Naive B cell (primary cell): ENCODE results near the gene PDZRN3. TPM values are rescaled to one million over a fixed set of nuclear protein-coding genes. Genes with fewer than 3 reads are reported as not detected.

Experiments used
- ATAC-seq, 2 donors: fragments of 150-1000 bp; cut with Tn5 transposase; 2 replicates each; pipeline ENCODE4 v1.10.0; 2021; ENCODE audit warnings: low read depth in 2 of 2, mild to moderate bottlenecking in 2 of 2, moderate library complexity in 2 of 2
- DNase-seq: peaks from one replicate; pipeline ENCODE4 v3.0.0; 2022
- H3K27ac Mint-ChIP-seq, 6 donors: one replicate each; pipeline ENCODE4 v1.8.0; 2020 to 2022; ENCODE audit warnings: mild to moderate bottlenecking in 6 of 6, mixed read lengths in 6 of 6, moderate library complexity in 5 of 6, inconsistent platforms in 2 of 6
- H3K27me3 Mint-ChIP-seq, 3 donors: one replicate each; pipeline ENCODE4 v1.8.0; 2021 to 2022; ENCODE audit warnings: mixed read lengths in 3 of 3, mild to moderate bottlenecking in 1 of 3
- H3K36me3 Mint-ChIP-seq, 2 donors: one replicate each; pipeline ENCODE4 v1.8.0; 2020 to 2022; ENCODE audit warnings: mixed read lengths in 2 of 2, inconsistent platforms in 1 of 2, mild to moderate bottlenecking in 1 of 2
- H3K4me1 Mint-ChIP-seq, 3 donors: one replicate each; pipeline ENCODE4 v1.8.0; 2020 to 2022; ENCODE audit warnings: mixed read lengths in 3 of 3, inconsistent platforms in 1 of 3, mild to moderate bottlenecking in 1 of 3, moderate library complexity in 1 of 3
- H3K4me3 Mint-ChIP-seq, 8 donors: one replicate each; pipeline ENCODE4 v1.8.0; 2020 to 2022; ENCODE audit warnings: mild to moderate bottlenecking in 8 of 8, mixed read lengths in 8 of 8, moderate library complexity in 8 of 8, inconsistent platforms in 2 of 8
- H3K9me3 Mint-ChIP-seq, 7 donors: one replicate each; pipeline ENCODE4 v1.8.0; 2020 to 2022; ENCODE audit warnings: mixed read lengths in 7 of 7, mild to moderate bottlenecking in 5 of 7, inconsistent platforms in 2 of 7, moderate library complexity in 1 of 7
- polyA plus RNA-seq, 6 donors: library from polyadenylated mRNA; unstranded; fragments of 300-500 nt; fragmentation: Illumina TruSeq; gene quantifications; one replicate each; pipeline ENCODE4 v1.2.3, GENCODE V29; 2021; ENCODE audit warnings: low read depth in 6 of 6

PDZRN3 gene
- polyA plus RNA-seq, 6 donors from 2014 or later: not detected

- no peak overlapping the region for H3K4me3 Mint-ChIP-seq
- ATAC-seq (no peak), DNase-seq (no peak)
- no peaks in the 10 kb centered on the region for H3K36me3 Mint-ChIP-seq
- no peaks in the 10 kb centered on the region for H3K4me1 Mint-ChIP-seq
- H3K27ac Mint-ChIP-seq: no peak overlapping the region
- peaks cover 0 to 14% (median 3%) of the 10 kb centered on the region in 7 donors for H3K9me3 Mint-ChIP-seq
- H3K27me3 Mint-ChIP-seq: peaks cover 0 to 6% (median 0%) of the 10 kb centered on the region in 3 donors
These were observed 29.1 kb upstream of the PDZRN3 start for GRCh38 chr3:73653877-73654276.

- ATAC-seq (no peak), DNase-seq (no peak)
- Mint-ChIP-seq H3K27ac (no peak overlapping the region), H3K27me3 (peaks cover 0 to 5% (median 0%) of the 10 kb centered on the region in 3 donors), H3K4me1 (no peaks in the 10 kb centered on the region), H3K4me3 (no peak overlapping the region), H3K36me3 (no peaks in the 10 kb centered on the region), H3K9me3 (peaks cover 0 to 14% (median 3%) of the 10 kb centered on the region in 7 donors)
These were observed 28.6 kb upstream of the PDZRN3 start for GRCh38 chr3:73653351-73653750.

- Mint-ChIP-seq H3K27ac (no peak overlapping the region), H3K9me3 (peaks cover 0 to 10% (median 2%) of the 10 kb centered on the region in 7 donors)
- no peak for ATAC-seq
These were observed 28.2 kb upstream of the PDZRN3 start for GRCh38 chr3:73652896-73653295.

GRCh38 chr3:73637042-73637441 is 12.3 kb upstream of the PDZRN3 start:
- Mint-ChIP-seq H3K4me3 (no peak overlapping the region), H3K36me3 (no peaks in the 10 kb centered on the region), H3K27me3 (peaks cover 0 to 3% (median 0%) of the 10 kb centered on the region in 3 donors), H3K9me3 (peaks cover 0 to 8% (median 0%) of the 10 kb centered on the region in 7 donors), H3K27ac (no peak overlapping the region), H3K4me1 (no peaks in the 10 kb centered on the region)
- ATAC-seq (no peak), DNase-seq (no peak)

More at GRCh38 chr3:73652896-73653295, 28.2 kb upstream of the PDZRN3 start:
- Mint-ChIP-seq H3K4me3 (no peak overlapping the region), H3K27me3 (no peaks in the 10 kb centered on the region), H3K36me3 (no peaks in the 10 kb centered on the region), H3K4me1 (no peaks in the 10 kb centered on the region)
- no peak for DNase-seq

- H3K27me3 Mint-ChIP-seq: peaks cover 0 to 3% (median 0%) of the 10 kb centered on the region in 3 donors
- H3K9me3 Mint-ChIP-seq: peaks cover 0 to 8% (median 0%) of the 10 kb centered on the region in 7 donors
- ATAC-seq (no peak), DNase-seq (no peak)
- H3K4me3 Mint-ChIP-seq: no peak overlapping the region
- no peaks in the 10 kb centered on the region for H3K4me1 Mint-ChIP-seq
- H3K36me3 Mint-ChIP-seq: no peaks in the 10 kb centered on the region
- H3K27ac Mint-ChIP-seq: no peak overlapping the region
These were observed 10.5 kb upstream of the PDZRN3 start for GRCh38 chr3:73635254-73635653.

- H3K4me3 Mint-ChIP-seq: no peak overlapping the region
- H3K27ac Mint-ChIP-seq: no peak overlapping the region
- ATAC-seq: no peak
- DNase-seq: no peak
- no peaks in the 10 kb centered on the region for H3K36me3 Mint-ChIP-seq
- H3K4me1 Mint-ChIP-seq: no peaks in the 10 kb centered on the region
- peaks cover 0 to 12% (median 0%) of the 10 kb centered on the region in 7 donors for H3K9me3 Mint-ChIP-seq
- no peaks in the 10 kb centered on the region for H3K27me3 Mint-ChIP-seq
These were observed 9.2 kb upstream of the PDZRN3 start for GRCh38 chr3:73633916-73634344.

- H3K27ac Mint-ChIP-seq: no peak overlapping the region
- H3K4me3 Mint-ChIP-seq: no peak overlapping the region
- H3K4me1 Mint-ChIP-seq: no peaks in the 10 kb centered on the region
These were observed 8.7 kb upstream of the PDZRN3 start for GRCh38 chr3:73633453-73633852.

GRCh38 chr3:73626106-73626505 is 1.4 kb upstream of the PDZRN3 start:
- DNase-seq (no peak), ATAC-seq (no peak)
- Mint-ChIP-seq H3K4me1 (no peaks in the 10 kb centered on the region), H3K36me3 (no peaks in the 10 kb centered on the region), H3K27ac (no peak overlapping the region), H3K9me3 (peaks cover 0 to 5% (median 0%) of the 10 kb centered on the region in 7 donors), H3K27me3 (peaks cover 15 to 26% (median 20%) of the 10 kb centered on the region in 3 donors), H3K4me3 (no peak overlapping the region)

More at GRCh38 chr3:73633453-73633852, 8.7 kb upstream of the PDZRN3 start:
- no peaks in the 10 kb centered on the region for H3K36me3 Mint-ChIP-seq
- DNase-seq (no peak), ATAC-seq (no peak)
- no peaks in the 10 kb centered on the region for H3K27me3 Mint-ChIP-seq
- H3K9me3 Mint-ChIP-seq: peaks cover 0 to 13% (median 0%) of the 10 kb centered on the region in 7 donors

GRCh38 chr3:73624017-73624820 is 522 bp downstream of the PDZRN3 start:
- Mint-ChIP-seq H3K27ac (no peak overlapping the region), H3K9me3 (peaks cover 0 to 8% (median 0%) of the 10 kb centered on the region in 7 donors), H3K4me1 (no peaks in the 10 kb centered on the region), H3K4me3 (no peak overlapping the region), H3K36me3 (no peaks in the 10 kb centered on the region), H3K27me3 (peaks cover 15 to 30% (median 20%) of the 10 kb centered on the region in 3 donors)
- ATAC-seq (no peak), DNase-seq (no peak)

- ATAC-seq: no peak
- no peaks in the 10 kb centered on the region for H3K36me3 Mint-ChIP-seq
- H3K27ac Mint-ChIP-seq: no peak overlapping the region
- peaks cover 15 to 32% (median 20%) of the 10 kb centered on the region in 3 donors for H3K27me3 Mint-ChIP-seq
- H3K4me1 Mint-ChIP-seq: no peaks in the 10 kb centered on the region
- H3K4me3 Mint-ChIP-seq: no peak overlapping the region
- DNase-seq: no peak
- H3K9me3 Mint-ChIP-seq: peaks cover 0 to 5% (median 0%) of the 10 kb centered on the region in 7 donors
These were observed 1.4 kb downstream of the PDZRN3 start for GRCh38 chr3:73623346-73623745.

- Mint-ChIP-seq H3K27ac (no peak overlapping the region), H3K27me3 (peaks cover 14 to 32% (median 15%) of the 10 kb centered on the region in 3 donors), H3K4me1 (no peaks in the 10 kb centered on the region), H3K9me3 (peaks cover 0 to 5% (median 0%) of the 10 kb centered on the region in 7 donors), H3K36me3 (no peaks in the 10 kb centered on the region), H3K4me3 (peak overlapping the region in 1 of 8 donors; percentile 43)
- DNase-seq (no peak), ATAC-seq (no peak)
These were observed 2.5 kb downstream of the PDZRN3 start for GRCh38 chr3:73622091-73622805.

- Mint-ChIP-seq H3K4me1 (no peaks in the 10 kb centered on the region), H3K27me3 (peaks cover 14 to 27% (median 15%) of the 10 kb centered on the region in 3 donors), H3K9me3 (peaks cover 0 to 5% (median 0%) of the 10 kb centered on the region in 7 donors), H3K4me3 (no peak overlapping the region), H3K27ac (peak overlapping the region in 1 of 6 donors; percentile 34), H3K36me3 (no peaks in the 10 kb centered on the region)
- ATAC-seq (no peak), DNase-seq (no peak)
These were observed 3.4 kb downstream of the PDZRN3 start for GRCh38 chr3:73621388-73621787.

GRCh38 chr3:73618461-73618860 is 6.3 kb downstream of the PDZRN3 start:
- ATAC-seq (no peak), DNase-seq (no peak)
- Mint-ChIP-seq H3K27ac (no peak overlapping the region), H3K27me3 (peaks cover 2 to 12% (median 9%) of the 10 kb centered on the region in 3 donors), H3K4me3 (no peak overlapping the region), H3K36me3 (no peaks in the 10 kb centered on the region), H3K9me3 (peaks cover 0 to 4% (median 0%) of the 10 kb centered on the region in 7 donors), H3K4me1 (no peaks in the 10 kb centered on the region)
